Kidney epithelial cell (primary cell): ENCODE measurements around the gene AFM. TPM values are rescaled to one million over a fixed set of nuclear protein-coding genes. Genes with fewer than 3 reads are reported as not detected.

Experiments used
- DNase-seq: peaks from one replicate; pipeline ENCODE4 v3.0.0-alpha.2; 2010; ENCODE audit warnings: low read depth
- H3K27me3 ChIP-seq: 2 replicates; pipeline ENCODE4 v1.6.0; 2011; ENCODE audit warnings: low read length; ENCODE audit not compliant: control insufficient read depth, insufficient read depth
- H3K36me3 ChIP-seq: 2 replicates; pipeline ENCODE4 v1.5.1; 2011; ENCODE audit warnings: low read length; ENCODE audit not compliant: control insufficient read depth, insufficient read depth
- H3K4me3 ChIP-seq: 2 replicates; pipeline ENCODE4 v1.5.1; 2011; ENCODE audit warnings: low read depth, mild to moderate bottlenecking, control low read depth, low read length
- CTCF ChIP-seq: IDR thresholded peaks from 2 replicates; pipeline ENCODE4 v1.5.1; 2011; ENCODE audit warnings: mild to moderate bottlenecking, moderate library complexity, low read length, control low read depth, inconsistent platforms; ENCODE audit not compliant: insufficient read depth, poor library complexity, severe bottlenecking
- total RNA-seq: library from RNA; depleted of rRNA; stranded (reverse); fragments of >200 nt; gene quantifications from 2 replicates; pipeline ENCODE4 v1.2.3, GENCODE V29; 2015

The AFM gene
- total RNA-seq, 1 donor from 2014 or later = not detected

GRCh38 chr4:73520821-73521220 is 39.3 kb downstream of the AFM start:
- no peak for TF ChIP-seq CTCF
- Histone ChIP-seq H3K4me3 (no peak overlapping the region), H3K27me3 (no peaks in the 10 kb centered on the region), H3K36me3 (no peaks in the 10 kb centered on the region)
- DNase-seq = no peak

GRCh38 chr4:73523126-73523525 is 41.6 kb downstream of the AFM start:
- no peak for TF ChIP-seq CTCF
- Histone ChIP-seq H3K27me3 (no peaks in the 10 kb centered on the region), H3K4me3 (no peak overlapping the region), H3K36me3 (no peaks in the 10 kb centered on the region)
- no peak for DNase-seq

GRCh38 chr4:73525611-73526010 is 44.1 kb downstream of the AFM start:
- TF ChIP-seq CTCF = no peak
- Histone ChIP-seq H3K36me3 (no peaks in the 10 kb centered on the region), H3K4me3 (no peak overlapping the region), H3K27me3 (no peaks in the 10 kb centered on the region)
- no peak for DNase-seq

- H3K4me3 ChIP-seq = no peak overlapping the region
- H3K27me3 ChIP-seq = no peaks in the 10 kb centered on the region
- TF ChIP-seq CTCF = no peak
- H3K36me3 ChIP-seq = no peaks in the 10 kb centered on the region
- no peak for DNase-seq
Measured at GRCh38 chr4:73527196-73527595, 45.7 kb downstream of the AFM start.

GRCh38 chr4:73528171-73528570 is 46.6 kb downstream of the AFM start:
- no peak for DNase-seq
- TF ChIP-seq CTCF = no peak
- H3K4me3 ChIP-seq = no peak overlapping the region
- no peaks in the 10 kb centered on the region for H3K27me3 ChIP-seq
- H3K36me3 ChIP-seq = no peaks in the 10 kb centered on the region
